Fibroblast of villous mesenchyme (primary cell): ENCODE measurements around the gene CLEC11A. TPM values are rescaled to one million over a fixed set of nuclear protein-coding genes. Genes with fewer than 3 reads are reported as not detected.

Experiments
- DNase-seq: peaks from one replicate; pipeline ENCODE4 v3.0.0-alpha.2; 2010; ENCODE audit warnings: low read depth
- H3K4me3 ChIP-seq: 2 replicates; pipeline ENCODE4 v1.5.1; 2011; ENCODE audit warnings: low read depth, mild to moderate bottlenecking, low read length
- CTCF ChIP-seq: IDR thresholded peaks from 2 replicates; pipeline ENCODE4 v1.5.1; 2012; ENCODE audit warnings: low read depth, mild to moderate bottlenecking, low read length; ENCODE audit not compliant: insufficient read depth
- total RNA-seq: library from RNA; depleted of rRNA; stranded (reverse); fragments of >200 nt; gene quantifications from 2 replicates; pipeline ENCODE4 v1.2.3, GENCODE V29; 2012

CLEC11A gene
- total RNA-seq, 1 donor = 18.6 TPM

DNA sequence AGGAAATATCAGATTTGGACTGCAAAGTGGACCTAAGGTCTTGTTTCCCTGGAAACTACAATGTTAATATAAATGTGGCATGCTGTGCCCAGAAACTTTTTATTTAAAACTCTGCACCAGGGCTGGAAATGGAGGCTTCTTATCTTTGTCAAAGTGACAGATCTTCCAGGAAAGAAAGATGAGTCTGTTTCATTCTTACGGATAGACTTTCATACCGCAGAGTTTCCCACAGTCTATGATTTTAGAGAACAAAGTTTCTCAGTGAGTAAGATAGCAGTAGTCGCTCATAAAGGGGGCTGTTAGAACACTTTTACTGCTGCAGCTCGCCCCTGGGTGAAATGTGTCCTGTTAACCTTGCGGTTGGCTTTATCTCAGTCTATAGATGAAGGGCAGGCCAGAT, 6.7 kb downstream of the CLEC11A start:
- no peak for TF ChIP-seq CTCF
- no peak overlapping the region for H3K4me3 ChIP-seq

DNA sequence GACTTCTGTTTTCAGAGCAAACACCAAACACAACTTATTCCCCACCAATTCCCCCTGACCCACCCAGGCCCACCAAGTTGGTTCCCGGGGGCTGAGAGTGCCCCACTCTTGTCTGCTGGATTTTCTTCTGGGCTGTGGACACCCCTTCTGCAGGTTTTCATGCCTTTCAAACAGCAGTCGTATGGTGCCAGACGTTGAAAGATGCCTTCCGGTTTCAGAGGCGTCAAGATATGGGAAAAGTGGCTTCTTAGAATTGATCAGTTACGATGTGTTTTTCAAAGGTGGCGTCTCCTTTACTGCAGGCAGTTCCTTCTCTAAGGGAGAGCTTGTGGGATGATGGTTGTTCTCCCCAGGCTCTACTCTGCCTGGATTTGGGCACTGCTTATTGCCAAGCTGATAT, 12.7 kb downstream of the CLEC11A start:
- DNase-seq = no peak
- TF ChIP-seq CTCF = no peak

More for the DNA sequence above, 6.7 kb downstream of the CLEC11A start:
- no peak for DNase-seq

GRCh38 chr19:50736338-50736737, 13.2 kb downstream of the CLEC11A start:
- no peak overlapping the region for H3K4me3 ChIP-seq
- DNase-seq = no peak
- no peak for TF ChIP-seq CTCF

More for the DNA sequence above, 12.7 kb downstream of the CLEC11A start:
- H3K4me3 ChIP-seq = no peak overlapping the region

GRCh38 chr19:50739132-50739913, 16.2 kb downstream of the CLEC11A start:
- no peak for DNase-seq
- H3K4me3 ChIP-seq = no peak overlapping the region
- no peak for TF ChIP-seq CTCF

DNA sequence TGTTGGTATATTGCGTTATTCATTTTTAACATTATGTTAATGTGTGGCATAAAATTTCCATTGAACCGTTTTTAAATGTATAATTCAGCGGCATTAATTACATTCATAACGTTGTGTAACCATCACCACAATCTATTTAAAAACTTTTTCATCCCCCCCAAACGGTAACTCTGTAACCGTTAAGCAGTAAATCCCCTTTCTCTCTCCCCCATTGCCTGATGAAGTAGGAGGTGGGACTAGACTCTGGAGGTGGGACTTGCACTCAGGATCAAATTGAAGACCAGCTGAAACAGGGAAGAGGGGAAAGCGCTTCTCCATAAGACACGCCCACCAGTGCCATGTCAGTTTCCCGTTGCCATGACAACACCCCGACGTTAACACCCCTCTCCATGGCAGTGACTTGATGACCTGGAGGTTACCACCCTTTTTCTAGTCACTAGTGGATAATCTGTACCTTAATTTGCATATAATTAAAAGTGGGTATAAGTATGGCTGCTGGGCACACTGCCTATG, 16.8 kb downstream of the CLEC11A start:
- TF ChIP-seq CTCF = no peak
- DNase-seq = no peak
- H3K4me3 ChIP-seq = no peak overlapping the region

DNA sequence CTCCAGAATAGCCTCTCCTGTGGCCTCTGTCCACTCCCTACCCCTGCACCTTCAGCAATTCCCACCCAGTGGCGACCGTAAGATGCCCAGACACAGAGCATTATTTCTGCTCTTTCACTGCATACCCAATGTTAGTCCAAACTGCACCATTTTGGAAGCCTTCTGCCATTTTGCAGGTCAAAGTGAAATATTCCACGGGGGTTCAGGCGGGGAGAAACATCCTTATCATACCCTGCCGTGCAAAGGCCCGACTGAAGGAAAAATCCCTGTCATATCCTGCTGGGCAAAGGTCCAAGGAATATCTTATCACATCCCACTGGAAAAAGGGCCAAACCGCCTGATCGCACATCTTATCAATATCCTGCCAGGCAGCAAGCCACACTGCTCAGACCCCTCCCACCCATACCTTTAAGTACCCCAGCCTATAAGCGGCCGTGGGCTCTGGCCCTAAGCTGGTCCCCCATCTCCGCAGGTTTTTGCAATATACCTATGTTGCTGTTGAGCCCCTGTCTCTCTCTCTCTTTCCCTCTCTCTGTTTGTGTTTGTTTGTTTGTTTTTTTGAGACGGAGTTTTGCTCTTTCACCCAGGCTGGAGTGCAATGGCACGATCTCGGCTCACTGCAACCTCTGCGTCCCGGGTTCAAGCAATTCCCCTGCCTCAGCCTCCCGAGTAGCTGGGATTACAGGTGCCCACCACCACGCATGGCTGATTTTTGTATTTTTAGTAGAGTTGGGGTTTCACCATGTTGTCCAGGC, 18.2 kb downstream of the CLEC11A start:
- H3K4me3 ChIP-seq = no peak overlapping the region
- TF ChIP-seq CTCF = no peak
- no peak for DNase-seq
